Ishikawa (cell line): ENCODE data around the gene FSD1L.

Experiments used
- CEBPB ChIP-seq: IDR thresholded peaks from 2 replicates; pipeline ENCODE4 v1.6.1; 2012
- CREB1 ChIP-seq: IDR thresholded peaks from 2 replicates; pipeline ENCODE4 v1.6.1; 2012; ENCODE audit warnings: low read depth
- EGR1 ChIP-seq: IDR thresholded peaks from 2 replicates; pipeline ENCODE4 v1.6.1; 2012
- EP300 ChIP-seq: IDR thresholded peaks from 2 replicates; pipeline ENCODE4 v1.6.1; 2012; ENCODE audit warnings: borderline replicate concordance
- NFIC ChIP-seq: IDR thresholded peaks from 2 replicates; pipeline ENCODE4 v1.6.1; 2012
- RAD21 ChIP-seq: IDR thresholded peaks from 2 replicates; pipeline ENCODE4 v1.6.1; 2012; ENCODE audit warnings: low read depth
- TAF1 ChIP-seq: IDR thresholded peaks from 2 replicates; pipeline ENCODE4 v1.6.1; 2012; ENCODE audit warnings: low read depth, mild to moderate bottlenecking
- TCF12 ChIP-seq: IDR thresholded peaks from 2 replicates; pipeline ENCODE4 v1.6.1; 2012; ENCODE audit warnings: low read depth
- TEAD4 ChIP-seq: IDR thresholded peaks from 2 replicates; pipeline ENCODE4 v1.6.1; 2012
- YY1 ChIP-seq: IDR thresholded peaks from 2 replicates; pipeline ENCODE4 v1.6.1; 2012; ENCODE audit warnings: low read depth
- ZBTB7A ChIP-seq: IDR thresholded peaks from 2 replicates; pipeline ENCODE4 v1.6.1; 2012; ENCODE audit warnings: low read depth
- TF ChIP-seq, protein P1 (sequence below): IDR thresholded peaks from 2 replicates; pipeline ENCODE4 v1.6.1; 2012
- TF ChIP-seq, protein P2 (sequence below): IDR thresholded peaks from 2 replicates; pipeline ENCODE4 v1.6.1; 2012; ENCODE audit warnings: low read depth, mild to moderate bottlenecking
- TF ChIP-seq, protein P3 (sequence below): IDR thresholded peaks from 2 replicates; pipeline ENCODE4 v1.6.1; 2012

DNA sequence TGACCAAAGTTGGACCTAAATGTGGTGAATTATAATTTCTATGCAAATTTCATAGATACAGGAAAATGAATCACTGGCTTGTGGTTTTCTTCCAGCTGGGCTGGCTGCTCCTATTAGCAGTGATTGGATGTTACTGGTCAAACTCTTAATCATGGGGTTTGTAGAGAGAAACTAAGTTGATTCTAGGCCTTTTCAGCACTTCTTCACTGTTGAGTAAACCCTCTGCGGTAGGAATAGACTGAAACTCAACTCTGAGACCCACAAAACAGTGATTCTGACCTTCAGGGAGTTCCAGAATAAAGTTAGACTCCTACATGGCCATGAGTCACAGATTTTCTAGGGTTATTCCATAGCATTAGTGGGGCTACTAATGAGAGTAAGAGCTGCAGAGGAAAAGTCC, 62.2 kb downstream of the FSD1L start:
- TF ChIP-seq CREB1 (no peak), YY1 (no peak), EGR1 (no peak), ZBTB7A (no peak), TCF12 (no peak), TAF1 (no peak), RAD21 (no peak), EP300 (no peak), NFIC (no peak), CEBPB (no peak), TEAD4 (no peak)
- TF ChIP-seq, protein P1, sequence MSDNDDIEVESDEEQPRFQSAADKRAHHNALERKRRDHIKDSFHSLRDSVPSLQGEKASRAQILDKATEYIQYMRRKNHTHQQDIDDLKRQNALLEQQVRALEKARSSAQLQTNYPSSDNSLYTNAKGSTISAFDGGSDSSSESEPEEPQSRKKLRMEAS: no peak
- TF ChIP-seq, protein P2, sequence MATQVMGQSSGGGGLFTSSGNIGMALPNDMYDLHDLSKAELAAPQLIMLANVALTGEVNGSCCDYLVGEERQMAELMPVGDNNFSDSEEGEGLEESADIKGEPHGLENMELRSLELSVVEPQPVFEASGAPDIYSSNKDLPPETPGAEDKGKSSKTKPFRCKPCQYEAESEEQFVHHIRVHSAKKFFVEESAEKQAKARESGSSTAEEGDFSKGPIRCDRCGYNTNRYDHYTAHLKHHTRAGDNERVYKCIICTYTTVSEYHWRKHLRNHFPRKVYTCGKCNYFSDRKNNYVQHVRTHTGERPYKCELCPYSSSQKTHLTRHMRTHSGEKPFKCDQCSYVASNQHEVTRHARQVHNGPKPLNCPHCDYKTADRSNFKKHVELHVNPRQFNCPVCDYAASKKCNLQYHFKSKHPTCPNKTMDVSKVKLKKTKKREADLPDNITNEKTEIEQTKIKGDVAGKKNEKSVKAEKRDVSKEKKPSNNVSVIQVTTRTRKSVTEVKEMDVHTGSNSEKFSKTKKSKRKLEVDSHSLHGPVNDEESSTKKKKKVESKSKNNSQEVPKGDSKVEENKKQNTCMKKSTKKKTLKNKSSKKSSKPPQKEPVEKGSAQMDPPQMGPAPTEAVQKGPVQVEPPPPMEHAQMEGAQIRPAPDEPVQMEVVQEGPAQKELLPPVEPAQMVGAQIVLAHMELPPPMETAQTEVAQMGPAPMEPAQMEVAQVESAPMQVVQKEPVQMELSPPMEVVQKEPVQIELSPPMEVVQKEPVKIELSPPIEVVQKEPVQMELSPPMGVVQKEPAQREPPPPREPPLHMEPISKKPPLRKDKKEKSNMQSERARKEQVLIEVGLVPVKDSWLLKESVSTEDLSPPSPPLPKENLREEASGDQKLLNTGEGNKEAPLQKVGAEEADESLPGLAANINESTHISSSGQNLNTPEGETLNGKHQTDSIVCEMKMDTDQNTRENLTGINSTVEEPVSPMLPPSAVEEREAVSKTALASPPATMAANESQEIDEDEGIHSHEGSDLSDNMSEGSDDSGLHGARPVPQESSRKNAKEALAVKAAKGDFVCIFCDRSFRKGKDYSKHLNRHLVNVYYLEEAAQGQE: no peak
- TF ChIP-seq, protein P3, sequence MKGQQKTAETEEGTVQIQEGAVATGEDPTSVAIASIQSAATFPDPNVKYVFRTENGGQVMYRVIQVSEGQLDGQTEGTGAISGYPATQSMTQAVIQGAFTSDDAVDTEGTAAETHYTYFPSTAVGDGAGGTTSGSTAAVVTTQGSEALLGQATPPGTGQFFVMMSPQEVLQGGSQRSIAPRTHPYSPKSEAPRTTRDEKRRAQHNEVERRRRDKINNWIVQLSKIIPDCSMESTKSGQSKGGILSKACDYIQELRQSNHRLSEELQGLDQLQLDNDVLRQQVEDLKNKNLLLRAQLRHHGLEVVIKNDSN: no peak
